Measurements from ENCODE around the gene SMTN. TPM values are rescaled to one million over a fixed set of nuclear protein-coding genes. Genes with fewer than 3 reads are reported as not detected.
"Not testable (repeated sequence)": the region's sequence is repeated elsewhere in the genome, so short reads cannot be mapped to it uniquely, and the experiment has no call there.

SMTN gene
- total and polyA plus RNA-seq, 11 donors, result 55.5 to 270 (median 167) TPM

- Histone ChIP-seq H3K27ac (peak within 1 kb of the TSS; percentile 88 to 99 (median 93)), H3K4me1 (peaks cover 0 to 45% (median 20%) of the 10 kb centered on the region in 12 donors), H3K4me3 (peak within 1 kb of the TSS; percentile 56 to 95 (median 74)), H3K9me3 (no peaks in the 10 kb centered on the region), H3K36me3 (peaks cover 0 to 31% (median 29%) of the 10 kb centered on the region in 9 donors), H3K27me3 (no peaks in the 10 kb centered on the region)
- ATAC-seq, result peak; percentile 92 to 95 (median 94)
- WGBS, 4 donors, result 5 to 10% (median 6%) methylated on average over 47 to 67 of the region's 67 CpGs
- intact Hi-C loops (cut with DNase I), result loop anchor here in 9 of 10 donors (1.0 to 10.0 kb wide), 10 partner anchors 40 to 167 kb away; no protein-coding TSS in a partner anchor
- TF ChIP-seq POLR2A (IDR thresholded peaks at IDR 0.05), result peak in 1 of 2 donors; percentile 83
- peak; percentile 88 to 99 (median 96) for TF ChIP-seq CTCF (IDR thresholded peaks at IDR 0.05)
- peak; percentile 97 to 98 (median 97) for DNase-seq
Measured at GRCh38 chr22:31107178-31107893, 26.2 kb downstream of the SMTN start, which contains the start of gene SELENOM. Gene SELENOM (minus strand): TSS chr22:31107568. CDS start chr22:31107505, 63 bp downstream.

- H3K4me3 ChIP-seq, result peak overlapping the region in 11 of 12 donors; percentile 25 to 95 (median 71)
- ATAC-seq (peak; percentile 1 to 14 (median 8)), DNase-seq (no peak)
- no peaks in the 10 kb centered on the region for H3K9me3 ChIP-seq
- intact Hi-C loops (cut with DNase I), result loop anchor here in 9 of 10 donors (1.0 to 10.0 kb wide), 10 partner anchors 39 to 167 kb away; no protein-coding TSS in a partner anchor
- H3K27ac ChIP-seq, result peak overlapping the region; percentile 31 to 99 (median 92)
- 1 to 2% (median 1%) methylated on average over 5 of the region's 5 CpGs for WGBS, 4 donors
- peaks cover 0 to 40% (median 19%) of the 10 kb centered on the region in 12 donors for H3K4me1 ChIP-seq
- TF ChIP-seq POLR2A (IDR thresholded peaks at IDR 0.05) (no peak), CTCF (IDR thresholded peaks at IDR 0.05) (peak in 3 of 12 donors; percentile 3 to 36 (median 4))
- H3K27me3 ChIP-seq, result no peaks in the 10 kb centered on the region
- H3K36me3 ChIP-seq, result peaks cover 0 to 26% (median 24%) of the 10 kb centered on the region in 9 donors
Measured at GRCh38 chr22:31107894-31108218, 26.7 kb downstream of the SMTN start.

- not testable (repeated sequence) for H3K4me1 ChIP-seq, DNase-seq, ATAC-seq, H3K36me3 ChIP-seq, H3K4me3 ChIP-seq, H3K27ac ChIP-seq, H3K9me3 ChIP-seq, H3K27me3 ChIP-seq
- 90 to 98% (median 95%) methylated on average over 7 of the region's 7 CpGs for whole genome bisulfite sequencing, 4 donors
- intact Hi-C loops (cut with DNase I), result loop anchor here in 2 of 10 donors (5.0 to 10.0 kb wide), 2 partner anchors 35 to 122 kb away; no protein-coding TSS in a partner anchor
Measured at GRCh38 chr22:31112547-31113091, 31.5 kb downstream of the SMTN start.

- Histone ChIP-seq H3K9me3 (no peaks in the 10 kb centered on the region), H3K4me3 (no peak overlapping the region), H3K4me1 (peaks cover 0 to 43% (median 21%) of the 10 kb centered on the region in 12 donors), H3K27me3 (no peaks in the 10 kb centered on the region), H3K27ac (peak overlapping the region; percentile 58 to 94 (median 88)), H3K36me3 (no peaks in the 10 kb centered on the region)
- WGBS, 4 donors, result 62 to 78% (median 72%) methylated on average over 3 of the region's 3 CpGs
- intact Hi-C loops (cut with DNase I), result loop anchor here in 2 of 10 donors (10.0 kb wide), 1 partner anchor 117 kb away; no protein-coding TSS in a partner anchor
- DNase-seq, result no peak
- no peak for ATAC-seq
- TF ChIP-seq POLR2A (IDR thresholded peaks at IDR 0.05), result no peak
Measured at GRCh38 chr22:31118046-31118820, 37.1 kb downstream of the SMTN start.

All from heart left ventricle (tissue), 16 donors.